ENCODE measurements around the gene CDH23.

Gene CDH23

GRCh38 chr10:71516890-71517289 is 120.2 kb downstream of the CDH23 start:
- Histone ChIP-seq H3K36me3 (ENCODE audit: control insufficient read depth, insufficient read depth, low read length) (no peaks in the 10 kb centered on the region), H3K27ac (ENCODE audit: low read depth, low read length) (no peak overlapping the region), H3K4me1 (ENCODE audit: control insufficient read depth, insufficient read depth, low read length) (no peaks in the 10 kb centered on the region)

GRCh38 chr10:71517298-71518169 is 120.8 kb downstream of the CDH23 start:
- Histone ChIP-seq H3K9ac (ENCODE audit: low read length) (no peak overlapping the region), H3K27me3 (ENCODE audit: control insufficient read depth, insufficient read depth, low read length) (no peaks in the 10 kb centered on the region), H3K27ac (ENCODE audit: low read depth, low read length) (no peak overlapping the region), H3K4me1 (ENCODE audit: control insufficient read depth, insufficient read depth, low read length) (no peaks in the 10 kb centered on the region), H3K4me3 (ENCODE audit: low read length) (no peak overlapping the region), H3K36me3 (ENCODE audit: control insufficient read depth, insufficient read depth, low read length) (no peaks in the 10 kb centered on the region)

More at GRCh38 chr10:71516890-71517289, 120.2 kb downstream of the CDH23 start:
- Histone ChIP-seq H3K9ac (ENCODE audit: low read length) (no peak overlapping the region), H3K27me3 (ENCODE audit: control insufficient read depth, insufficient read depth, low read length) (no peaks in the 10 kb centered on the region), H3K4me3 (ENCODE audit: low read length) (no peak overlapping the region)

GRCh38 chr10:71520042-71520441 is 123.3 kb downstream of the CDH23 start:
- Histone ChIP-seq H3K36me3 (ENCODE audit: control insufficient read depth, insufficient read depth, low read length) (no peaks in the 10 kb centered on the region), H3K27ac (ENCODE audit: low read depth, low read length) (no peak overlapping the region), H3K4me3 (ENCODE audit: low read length) (no peak overlapping the region), H3K27me3 (ENCODE audit: control insufficient read depth, insufficient read depth, low read length) (no peaks in the 10 kb centered on the region), H3K9ac (ENCODE audit: low read length) (no peak overlapping the region), H3K4me1 (ENCODE audit: control insufficient read depth, insufficient read depth, low read length) (no peaks in the 10 kb centered on the region)

- H3K36me3 ChIP-seq (ENCODE audit: control insufficient read depth, insufficient read depth, low read length): no peaks in the 10 kb centered on the region
- H3K9ac ChIP-seq (ENCODE audit: low read length): no peak overlapping the region
These were observed 125.1 kb downstream of the CDH23 start for GRCh38 chr10:71521504-71522441.

GRCh38 chr10:71522442-71523144 is 125.9 kb downstream of the CDH23 start:
- Histone ChIP-seq H3K27me3 (ENCODE audit: control insufficient read depth, insufficient read depth, low read length) (no peaks in the 10 kb centered on the region), H3K4me1 (ENCODE audit: control insufficient read depth, insufficient read depth, low read length) (no peaks in the 10 kb centered on the region), H3K4me3 (ENCODE audit: low read length) (no peak overlapping the region), H3K36me3 (ENCODE audit: control insufficient read depth, insufficient read depth, low read length) (no peaks in the 10 kb centered on the region), H3K27ac (ENCODE audit: low read depth, low read length) (no peak overlapping the region), H3K9ac (ENCODE audit: low read length) (no peak overlapping the region)

More at GRCh38 chr10:71521504-71522441, 125.1 kb downstream of the CDH23 start:
- H3K4me3 ChIP-seq (ENCODE audit: low read length): no peak overlapping the region
- no peak overlapping the region for H3K27ac ChIP-seq (ENCODE audit: low read depth, low read length)
- no peaks in the 10 kb centered on the region for H3K27me3 ChIP-seq (ENCODE audit: control insufficient read depth, insufficient read depth, low read length)
- no peaks in the 10 kb centered on the region for H3K4me1 ChIP-seq (ENCODE audit: control insufficient read depth, insufficient read depth, low read length)

- H3K4me3 ChIP-seq (ENCODE audit: low read length): no peak overlapping the region
These were observed 127.0 kb downstream of the CDH23 start for GRCh38 chr10:71523756-71524155.

GRCh38 chr10:71525092-71525491 is 128.4 kb downstream of the CDH23 start:
- no peaks in the 10 kb centered on the region for H3K4me1 ChIP-seq (ENCODE audit: control insufficient read depth, insufficient read depth, low read length)
- no peak overlapping the region for H3K9ac ChIP-seq (ENCODE audit: low read length)
- H3K27ac ChIP-seq (ENCODE audit: low read depth, low read length): no peak overlapping the region
- H3K27me3 ChIP-seq (ENCODE audit: control insufficient read depth, insufficient read depth, low read length): no peaks in the 10 kb centered on the region
- no peak overlapping the region for H3K4me3 ChIP-seq (ENCODE audit: low read length)
- no peaks in the 10 kb centered on the region for H3K36me3 ChIP-seq (ENCODE audit: control insufficient read depth, insufficient read depth, low read length)

More at GRCh38 chr10:71523756-71524155, 127.0 kb downstream of the CDH23 start:
- Histone ChIP-seq H3K9ac (ENCODE audit: low read length) (no peak overlapping the region), H3K27ac (ENCODE audit: low read depth, low read length) (no peak overlapping the region), H3K4me1 (ENCODE audit: control insufficient read depth, insufficient read depth, low read length) (no peaks in the 10 kb centered on the region), H3K36me3 (ENCODE audit: control insufficient read depth, insufficient read depth, low read length) (no peaks in the 10 kb centered on the region), H3K27me3 (ENCODE audit: control insufficient read depth, insufficient read depth, low read length) (no peaks in the 10 kb centered on the region)

GRCh38 chr10:71525721-71526120 is 129.0 kb downstream of the CDH23 start:
- Histone ChIP-seq H3K4me3 (ENCODE audit: low read length) (no peak overlapping the region), H3K27me3 (ENCODE audit: control insufficient read depth, insufficient read depth, low read length) (no peaks in the 10 kb centered on the region), H3K9ac (ENCODE audit: low read length) (no peak overlapping the region), H3K27ac (ENCODE audit: low read depth, low read length) (no peak overlapping the region), H3K4me1 (ENCODE audit: control insufficient read depth, insufficient read depth, low read length) (no peaks in the 10 kb centered on the region), H3K36me3 (ENCODE audit: control insufficient read depth, insufficient read depth, low read length) (no peaks in the 10 kb centered on the region)

- H3K27ac ChIP-seq (ENCODE audit: low read depth, low read length): no peak overlapping the region
- H3K36me3 ChIP-seq (ENCODE audit: control insufficient read depth, insufficient read depth, low read length): no peaks in the 10 kb centered on the region
- no peaks in the 10 kb centered on the region for H3K27me3 ChIP-seq (ENCODE audit: control insufficient read depth, insufficient read depth, low read length)
- no peak overlapping the region for H3K4me3 ChIP-seq (ENCODE audit: low read length)
- H3K4me1 ChIP-seq (ENCODE audit: control insufficient read depth, insufficient read depth, low read length): no peaks in the 10 kb centered on the region
- H3K9ac ChIP-seq (ENCODE audit: low read length): no peak overlapping the region
These were observed 129.9 kb downstream of the CDH23 start for GRCh38 chr10:71526653-71527052.

- no peak overlapping the region for H3K4me3 ChIP-seq (ENCODE audit: low read length)
- H3K27me3 ChIP-seq (ENCODE audit: control insufficient read depth, insufficient read depth, low read length): no peaks in the 10 kb centered on the region
- H3K9ac ChIP-seq (ENCODE audit: low read length): no peak overlapping the region
- H3K36me3 ChIP-seq (ENCODE audit: control insufficient read depth, insufficient read depth, low read length): no peaks in the 10 kb centered on the region
- H3K27ac ChIP-seq (ENCODE audit: low read depth, low read length): no peak overlapping the region
- H3K4me1 ChIP-seq (ENCODE audit: control insufficient read depth, insufficient read depth, low read length): no peaks in the 10 kb centered on the region
These were observed 130.4 kb downstream of the CDH23 start for GRCh38 chr10:71527135-71527534.

- Histone ChIP-seq H3K36me3 (ENCODE audit: control insufficient read depth, insufficient read depth, low read length) (no peaks in the 10 kb centered on the region), H3K4me3 (ENCODE audit: low read length) (no peak overlapping the region), H3K27me3 (ENCODE audit: control insufficient read depth, insufficient read depth, low read length) (no peaks in the 10 kb centered on the region), H3K27ac (ENCODE audit: low read depth, low read length) (no peak overlapping the region), H3K4me1 (ENCODE audit: control insufficient read depth, insufficient read depth, low read length) (no peaks in the 10 kb centered on the region), H3K9ac (ENCODE audit: low read length) (no peak overlapping the region)
These were observed 131.9 kb downstream of the CDH23 start for GRCh38 chr10:71528371-71529206.
